Measurements from ENCODE around the gene JOSD2.
A peak's percentile ranks its signal among the peaks of the same experiment; 100 is the strongest.

Gene JOSD2

DNA sequence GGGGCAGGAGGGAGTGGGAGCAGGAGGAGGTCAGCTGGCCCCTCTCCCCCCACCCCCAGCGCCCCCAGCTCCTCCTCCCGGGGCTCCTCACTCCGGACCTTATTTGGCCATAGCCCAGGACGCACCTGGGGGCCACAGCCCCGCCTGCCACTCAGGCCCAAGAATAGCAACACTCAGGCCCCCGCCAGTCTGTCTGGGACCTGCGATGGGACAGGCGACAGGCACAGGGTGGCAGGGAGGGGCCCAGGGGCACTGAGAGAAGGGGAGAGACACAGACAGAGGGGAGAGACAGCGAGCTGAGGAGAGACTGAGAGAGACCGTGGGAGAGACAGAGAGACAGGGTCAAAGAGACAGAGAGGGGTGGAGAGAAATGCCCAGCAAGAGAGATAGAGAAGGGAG lies 10.2 kb downstream of the JOSD2 start:
- DNase-seq: no peak
- intact Hi-C loops (cut with DNase I): no loop called here

DNA sequence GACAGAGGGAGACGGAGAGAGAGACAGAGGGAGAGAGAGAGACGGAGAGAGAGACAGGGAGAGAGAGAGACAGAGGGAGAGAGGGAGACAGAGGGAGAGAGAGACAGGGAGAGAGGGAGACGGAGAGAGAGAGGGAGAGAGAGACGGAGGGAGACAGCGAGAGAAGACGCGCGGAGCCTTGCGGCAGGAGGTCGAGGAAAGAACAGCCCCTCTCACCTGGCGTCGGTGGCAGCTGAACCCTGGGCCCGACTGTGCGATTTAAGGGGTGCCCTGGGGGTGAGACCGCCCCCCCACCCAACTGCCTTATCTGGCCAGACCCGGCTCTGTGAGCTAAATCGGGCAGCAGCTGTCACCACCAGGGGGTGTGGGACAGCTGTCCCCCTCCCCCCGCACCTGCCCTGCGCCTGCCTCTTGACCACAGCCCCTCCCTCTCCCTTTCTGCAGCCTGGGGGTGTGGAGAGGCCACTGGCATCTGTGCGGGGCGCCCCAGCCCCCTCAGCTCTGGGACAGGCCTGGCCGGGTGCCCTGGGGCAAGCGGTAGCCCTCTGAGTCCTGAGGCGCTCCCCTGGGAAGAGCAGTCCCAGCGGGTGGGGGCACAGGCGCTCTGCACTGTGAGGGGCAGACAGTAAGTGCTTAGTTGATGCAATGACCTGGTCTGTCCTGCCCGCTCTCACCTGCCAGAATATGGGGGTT lies 10.8 kb downstream of the JOSD2 start:
- DNase-seq: peak in 30 of 42 donors; percentile 49 to 82 (median 65)
- intact Hi-C loops (cut with DNase I): no loop called here

DNA sequence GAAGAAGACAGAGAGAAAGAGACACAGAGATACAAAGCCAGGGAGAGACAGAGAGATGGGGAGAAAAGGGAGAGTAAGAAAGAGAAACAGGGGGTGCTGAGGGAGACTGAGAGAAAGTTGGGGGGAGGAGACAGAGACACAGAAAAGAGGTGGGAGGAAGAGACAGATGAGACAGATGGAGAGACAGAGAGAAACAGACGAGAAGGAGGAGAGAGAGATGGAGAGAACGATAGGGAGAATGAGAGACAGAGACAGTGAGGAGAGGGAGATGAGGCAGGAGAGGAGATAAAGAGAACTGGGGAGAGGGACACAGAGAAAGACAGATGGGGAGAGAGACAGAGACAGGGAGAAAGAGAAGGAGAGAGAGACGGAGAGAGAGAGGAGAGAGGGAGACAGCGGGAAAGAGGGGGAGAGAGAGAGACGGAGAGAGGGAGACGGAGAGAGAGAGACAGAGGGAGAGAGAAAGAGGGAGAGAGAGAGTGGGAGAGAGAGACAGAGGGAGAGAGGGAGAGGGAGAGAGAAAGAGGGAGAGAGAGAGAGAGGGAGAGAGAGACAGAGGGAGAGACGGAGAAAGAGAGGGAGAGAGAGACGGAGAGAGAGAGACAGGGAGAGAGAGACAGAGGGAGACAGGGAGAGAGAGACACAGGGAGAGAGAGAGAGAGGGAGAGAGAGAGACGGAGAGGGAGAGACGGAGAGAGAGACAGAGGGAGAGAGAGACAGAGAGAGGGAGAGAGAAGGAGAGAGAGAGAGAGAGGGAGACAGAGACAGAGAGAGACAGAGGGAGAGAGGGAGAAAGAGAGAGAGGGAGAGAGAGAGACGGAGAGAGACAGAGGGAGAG lies 12.6 kb downstream of the JOSD2 start:
- DNase-seq: no peak
- intact Hi-C loops (cut with DNase I): no loop called here

DNA sequence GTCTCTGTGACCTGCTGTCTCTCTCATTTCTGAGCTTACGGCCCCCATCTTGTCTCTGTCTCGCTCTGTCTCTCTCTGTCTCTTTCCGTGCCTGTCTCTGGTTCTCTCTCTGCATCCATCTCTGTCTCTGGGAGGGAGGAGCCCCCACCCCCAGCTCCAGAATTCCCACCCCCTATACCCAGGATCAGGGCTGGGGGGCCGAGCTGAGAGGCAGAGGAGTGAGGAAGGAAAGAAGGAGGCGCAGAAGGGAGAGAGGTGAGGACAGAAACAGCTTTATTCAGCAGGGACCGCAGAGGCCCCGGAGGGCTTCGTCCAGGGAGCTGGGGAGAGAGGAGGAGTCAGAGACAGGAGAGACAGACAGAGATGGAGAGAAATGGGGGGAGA lies 14.0 kb downstream of the JOSD2 start:
- no peak for DNase-seq
- intact Hi-C loops (cut with DNase I): no loop called here

DNA sequence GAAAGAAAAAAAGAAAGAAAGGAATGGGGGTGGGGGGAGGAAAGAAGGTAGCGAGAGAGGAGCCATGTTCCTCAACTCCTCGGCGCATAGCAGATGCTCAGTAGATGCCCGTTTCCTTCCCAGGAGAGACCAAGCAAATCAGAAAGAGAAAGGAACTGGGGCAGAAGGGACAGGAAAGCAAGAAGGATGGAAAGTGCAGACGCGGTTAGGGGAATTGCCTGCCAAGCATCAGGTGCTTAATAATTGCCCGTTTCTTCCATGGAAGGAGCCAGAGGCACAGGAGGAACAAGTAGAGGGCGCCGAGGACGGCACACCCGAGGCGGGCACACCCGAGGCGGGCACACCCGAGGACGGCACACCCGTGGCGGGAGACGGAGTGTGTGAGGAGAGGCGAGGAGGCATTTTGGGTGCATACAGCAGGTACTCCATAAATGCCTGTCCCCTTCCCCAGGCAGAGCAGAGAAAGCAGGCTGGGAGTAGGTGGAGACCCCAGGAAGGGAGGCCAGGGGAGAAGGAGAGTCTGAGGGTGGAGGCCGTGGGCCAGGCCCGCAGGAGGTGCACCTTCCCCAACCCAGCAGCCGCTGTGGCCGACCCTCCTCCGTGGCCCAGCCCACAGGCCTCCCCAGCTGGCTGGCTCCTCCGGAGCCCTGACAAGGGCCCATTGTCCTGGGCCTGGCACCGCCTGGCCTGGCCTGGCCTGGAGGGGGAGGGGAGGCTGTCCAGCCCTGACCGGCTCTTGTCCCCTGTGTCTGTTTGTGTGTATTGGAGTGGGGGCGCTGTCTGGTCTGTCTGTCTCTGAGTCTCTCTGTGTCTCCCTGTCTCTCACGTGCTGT lies 14.6 kb downstream of the JOSD2 start:
- intact Hi-C loops (cut with DNase I): no loop called here
- peak; percentile 85 to 98 (median 94) for DNase-seq

DNA sequence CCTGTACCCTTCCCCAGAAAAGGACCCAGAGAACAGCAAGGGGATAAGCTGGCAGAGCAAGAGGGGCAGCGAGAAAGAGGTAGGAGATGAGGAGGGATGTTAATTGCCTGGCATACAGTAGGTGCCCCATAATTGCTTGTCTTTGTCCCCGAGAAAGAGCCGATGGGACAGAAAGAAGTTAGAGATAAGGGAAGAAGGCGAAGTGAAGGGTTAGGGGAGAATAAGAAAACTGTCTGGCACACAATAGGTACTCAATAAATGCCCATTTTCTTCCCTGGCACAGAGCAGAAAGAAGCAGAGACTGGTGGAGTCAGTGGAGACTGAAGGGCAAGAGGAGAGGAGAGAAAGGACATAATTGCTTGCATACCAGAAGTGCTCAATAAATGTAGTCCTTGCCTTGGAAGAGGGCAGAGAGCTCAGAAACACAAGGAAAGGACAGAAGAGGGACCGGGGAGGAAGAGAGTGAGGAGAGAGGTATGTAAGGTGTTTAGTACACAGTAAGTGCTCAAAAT lies 15.9 kb downstream of the JOSD2 start:
- no peak for DNase-seq
- intact Hi-C loops (cut with DNase I): no loop called here

DNA sequence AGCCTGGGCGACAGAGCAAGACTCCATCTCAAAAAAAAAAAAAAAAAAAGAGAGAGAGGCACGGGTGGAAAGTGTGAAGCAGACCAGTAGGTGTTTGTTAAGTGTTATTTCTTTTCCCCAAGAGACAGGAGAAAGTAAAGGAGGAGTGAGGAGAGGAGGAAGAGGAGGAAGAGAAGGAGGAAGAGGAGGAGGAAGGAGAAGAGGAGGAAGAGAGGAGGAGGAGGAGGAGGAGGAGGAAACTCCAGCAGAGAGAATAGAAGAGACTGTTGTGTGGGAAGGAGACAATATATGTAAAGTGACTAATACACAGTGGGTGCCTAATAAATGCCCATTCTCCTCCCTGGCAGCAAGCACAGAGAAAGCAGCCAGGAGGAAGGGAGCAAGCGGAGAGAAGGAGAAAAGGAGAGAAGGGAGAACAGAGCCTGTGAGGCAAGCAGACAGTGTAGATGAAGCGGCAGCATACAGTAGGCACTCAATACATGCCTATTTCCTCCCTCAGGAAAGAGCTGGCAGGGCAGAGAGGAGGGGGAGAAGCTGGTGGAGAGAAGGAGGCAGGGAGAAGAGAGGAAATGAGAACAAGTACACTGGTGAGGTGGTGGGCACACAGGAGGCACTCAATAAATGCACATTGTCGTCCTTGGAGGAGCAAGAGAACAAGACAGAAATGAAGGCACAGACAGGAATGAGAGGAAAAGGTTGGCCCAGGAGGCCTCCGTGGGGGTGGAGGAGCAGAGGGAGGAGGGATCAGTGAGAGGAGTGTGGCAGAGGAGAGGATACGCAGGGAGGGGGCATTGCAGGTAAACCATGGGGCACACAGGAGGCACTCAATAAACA lies 16.6 kb downstream of the JOSD2 start:
- intact Hi-C loops (cut with DNase I): no loop called here
- peak in 1 of 42 donors; percentile 3 for DNase-seq

DNA sequence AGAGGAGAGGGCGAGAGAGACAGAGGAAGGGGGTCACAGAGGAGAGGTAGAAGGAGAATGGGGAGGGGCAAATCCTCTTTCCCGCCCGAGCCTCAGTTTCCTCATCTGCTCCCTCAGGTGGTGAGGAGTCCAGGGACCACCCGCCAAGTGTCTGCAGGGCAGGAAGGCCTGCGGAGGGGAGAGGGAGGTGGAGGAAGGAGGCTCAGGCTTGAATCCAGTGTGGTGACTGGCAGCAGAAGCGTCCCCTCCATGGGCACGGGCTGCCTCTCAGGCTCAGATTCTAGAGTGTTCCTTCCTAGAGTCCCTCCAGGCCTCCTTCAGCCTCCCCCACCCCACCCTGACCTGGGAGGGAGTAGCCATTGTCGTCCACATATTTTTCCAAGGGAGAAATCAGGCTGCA lies 17.8 kb downstream of the JOSD2 start:
- intact Hi-C loops (cut with DNase I): no loop called here
- DNase-seq: peak in 1 of 42 donors; percentile 12

DNA sequence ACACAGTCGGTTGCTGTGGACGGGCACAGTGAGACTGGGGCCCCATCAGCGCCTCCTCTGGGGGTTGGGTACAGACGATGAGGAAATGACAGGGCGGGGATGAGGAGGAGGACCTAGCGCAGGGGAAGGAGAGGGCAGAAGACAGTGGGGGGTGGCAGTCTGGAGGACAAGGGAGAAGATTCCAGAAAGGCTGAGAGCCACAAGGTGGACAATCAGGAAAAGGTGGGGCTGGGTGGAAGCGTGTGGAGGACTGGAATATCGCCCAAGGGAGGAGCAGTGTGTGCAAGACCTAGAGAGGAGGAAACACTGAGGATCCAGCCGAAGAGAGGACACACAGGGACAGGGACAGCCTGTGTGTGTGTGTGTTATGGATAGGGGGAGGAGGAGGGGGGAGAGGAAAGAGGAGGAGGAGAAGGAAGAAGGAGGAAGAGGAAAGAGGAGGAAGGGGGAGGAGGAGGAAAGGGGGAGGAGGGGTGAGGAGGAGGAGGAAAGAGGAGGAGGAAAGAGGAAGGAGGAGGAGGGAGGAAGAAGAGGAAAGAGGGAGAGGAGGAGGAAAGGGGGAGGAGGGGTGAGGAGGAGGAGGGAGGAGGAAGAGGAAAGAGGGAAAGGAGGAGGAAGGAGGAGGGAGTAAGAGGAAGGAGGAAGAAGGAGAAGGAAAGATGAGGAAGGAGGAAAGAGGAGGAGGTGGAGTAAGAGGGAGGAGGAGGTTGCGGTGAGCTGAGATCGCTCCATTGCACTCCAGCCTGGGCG lies 18.5 kb downstream of the JOSD2 start:
- intact Hi-C loops (cut with DNase I): no loop called here
- DNase-seq: peak in 16 of 42 donors; percentile 33 to 75 (median 46)

DNA sequence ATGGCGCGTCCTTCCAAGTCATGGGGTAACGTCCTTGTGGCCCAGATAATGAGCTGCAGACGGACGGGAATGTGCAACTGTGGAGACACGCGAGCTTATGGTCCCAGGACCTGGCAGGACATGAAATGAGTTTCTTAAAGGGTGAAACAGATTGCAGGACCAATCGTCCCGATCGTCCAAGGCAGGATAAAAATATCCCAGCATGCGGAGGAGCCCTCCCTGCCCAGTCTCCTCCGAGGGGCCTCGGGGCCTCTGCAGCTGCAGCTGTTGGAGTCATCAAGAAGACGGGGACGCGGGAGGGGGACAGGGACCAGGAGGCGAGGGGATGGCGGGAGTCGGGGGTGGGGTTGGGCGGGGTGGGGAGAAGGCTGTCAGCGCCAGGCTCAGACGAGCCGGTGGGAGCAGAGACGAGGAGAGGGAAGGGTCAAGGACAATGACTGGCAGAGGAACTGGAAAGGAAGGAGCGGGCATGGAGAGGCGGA lies 20.0 kb downstream of the JOSD2 start:
- DNase-seq: peak in 23 of 42 donors; percentile 30 to 74 (median 57)
- intact Hi-C loops (cut with DNase I): no loop called here

DNA sequence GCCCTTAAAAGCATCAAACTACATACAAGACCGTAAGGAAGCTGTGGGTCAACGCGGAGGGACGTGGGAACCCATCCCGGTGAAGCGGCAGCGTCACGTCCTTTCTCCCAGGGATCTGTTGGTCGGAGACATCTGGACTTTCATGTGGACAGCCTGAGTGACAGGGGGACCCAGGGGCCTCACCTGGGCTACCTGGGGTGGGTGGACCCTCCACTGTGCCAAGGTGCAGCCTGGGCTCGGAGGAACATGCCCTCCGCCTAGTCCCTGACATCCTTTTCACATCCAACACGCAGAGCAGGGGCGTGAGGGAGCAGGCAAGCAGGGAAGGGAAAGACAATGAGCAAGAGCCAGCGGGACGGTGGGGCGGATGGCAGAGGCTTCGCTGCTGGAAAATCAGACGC lies 20.6 kb downstream of the JOSD2 start:
- intact Hi-C loops (cut with DNase I): no loop called here
- peak in 2 of 42 donors; percentile 34 to 54 for DNase-seq

DNA sequence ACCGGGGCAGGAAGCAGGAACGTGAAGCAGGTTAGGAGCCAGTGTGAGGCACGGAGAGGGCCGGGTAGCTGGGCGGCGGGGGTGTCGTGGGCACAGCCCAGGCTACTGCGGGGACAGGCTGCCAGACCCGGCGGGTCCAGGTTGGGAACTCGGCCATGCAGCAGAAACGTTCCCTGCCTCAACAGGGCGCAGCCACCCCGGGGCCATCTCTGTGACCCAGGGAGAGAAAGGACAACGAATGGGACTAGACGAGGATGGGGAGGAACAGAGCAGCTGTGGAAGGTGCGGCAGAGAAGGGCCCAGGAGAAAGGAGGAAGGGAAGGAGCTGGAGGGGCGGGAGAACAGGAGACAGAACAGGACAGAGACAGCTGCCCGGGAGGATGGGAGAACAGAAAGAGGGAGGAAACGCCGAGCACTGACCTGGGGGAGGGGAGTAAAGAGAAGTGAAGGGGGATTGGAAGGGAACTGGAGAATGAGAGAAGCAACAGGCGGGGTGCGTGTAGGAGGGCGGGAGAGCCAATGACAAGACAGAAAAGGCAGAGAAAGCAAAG lies 21.5 kb downstream of the JOSD2 start:
- intact Hi-C loops (cut with DNase I): no loop called here

DNA sequence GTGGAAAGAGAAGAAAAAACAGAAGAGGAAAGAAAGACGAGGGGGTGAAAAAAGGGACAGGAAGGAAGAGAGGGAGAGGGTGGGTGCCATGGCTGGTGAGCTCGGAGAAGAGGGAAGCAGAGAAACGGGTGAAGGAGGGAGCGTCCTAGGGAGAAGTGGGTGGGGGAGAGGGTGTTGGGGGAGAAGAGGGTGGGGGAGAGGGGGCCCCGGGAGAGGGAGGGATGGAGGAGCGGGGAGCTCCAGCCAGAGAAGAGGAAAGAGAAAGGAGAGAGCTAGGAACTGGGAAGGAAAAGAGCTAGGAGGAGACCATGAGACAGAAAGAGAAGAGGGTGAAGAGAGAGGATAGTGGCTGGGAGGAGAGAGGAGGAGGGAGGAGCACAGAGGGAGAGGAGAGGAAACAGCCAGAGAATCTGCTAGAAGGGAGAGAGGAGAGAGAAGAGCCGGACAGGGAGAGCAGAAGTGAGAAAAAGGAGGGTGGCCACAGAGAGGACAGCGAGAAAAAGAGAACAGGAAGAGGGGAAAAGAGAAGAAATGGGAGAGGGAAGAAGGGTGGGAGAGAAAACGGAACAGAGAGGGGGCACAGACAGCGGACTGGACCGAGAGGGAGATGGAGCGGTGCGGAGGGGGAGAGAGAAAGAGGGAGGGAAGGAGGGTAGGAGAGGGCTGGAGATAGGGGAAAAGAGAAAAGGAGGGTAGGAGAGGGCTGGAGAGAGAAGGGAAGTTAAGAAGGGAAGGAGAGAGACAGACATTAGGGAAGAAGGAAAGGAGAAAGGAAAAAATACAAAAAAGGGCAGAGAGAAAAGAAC lies 22.4 kb downstream of the JOSD2 start:
- DNase-seq: peak in 2 of 42 donors; percentile 18 to 22
- intact Hi-C loops (cut with DNase I): no loop called here

More for the DNA sequence above, 21.5 kb downstream of the JOSD2 start:
- peak in 10 of 42 donors; percentile 14 to 66 (median 36) for DNase-seq

DNA sequence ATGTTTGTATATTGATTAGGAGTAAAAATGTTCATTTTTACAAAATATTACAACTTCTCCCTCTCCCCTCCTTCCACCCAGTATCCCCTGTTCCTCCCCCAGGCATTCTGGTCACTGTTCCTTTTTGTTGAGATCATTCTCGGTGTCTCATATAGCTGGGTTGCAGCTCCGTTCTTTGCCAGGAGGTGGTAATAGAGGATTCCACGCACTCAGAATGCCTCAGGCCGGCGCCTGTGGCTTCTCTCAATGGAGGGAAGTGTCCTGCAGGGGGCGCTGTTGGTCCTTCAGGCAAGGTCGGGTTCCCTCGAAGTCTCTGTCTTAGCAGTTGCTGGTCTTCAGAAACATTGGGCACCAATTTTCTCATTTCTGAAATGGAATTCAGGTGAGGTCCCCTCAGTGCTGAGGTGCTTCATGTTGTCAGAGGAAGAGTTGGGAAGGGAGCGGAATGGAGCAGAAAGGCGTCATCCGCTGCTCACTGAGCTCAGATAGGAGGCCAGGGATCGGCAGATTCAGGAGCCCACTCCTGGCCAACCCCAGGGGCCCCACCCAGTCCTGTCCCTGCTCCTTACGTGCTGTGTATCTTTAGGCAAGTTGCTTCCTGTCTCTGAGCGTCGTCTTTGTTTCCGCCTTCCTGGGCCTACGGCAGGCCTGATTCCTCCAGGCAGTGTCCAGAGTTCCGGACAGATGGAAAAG lies 24.0 kb downstream of the JOSD2 start:
- intact Hi-C loops (cut with DNase I): no loop called here
- peak in 16 of 42 donors; percentile 18 to 84 (median 48) for DNase-seq

DNA sequence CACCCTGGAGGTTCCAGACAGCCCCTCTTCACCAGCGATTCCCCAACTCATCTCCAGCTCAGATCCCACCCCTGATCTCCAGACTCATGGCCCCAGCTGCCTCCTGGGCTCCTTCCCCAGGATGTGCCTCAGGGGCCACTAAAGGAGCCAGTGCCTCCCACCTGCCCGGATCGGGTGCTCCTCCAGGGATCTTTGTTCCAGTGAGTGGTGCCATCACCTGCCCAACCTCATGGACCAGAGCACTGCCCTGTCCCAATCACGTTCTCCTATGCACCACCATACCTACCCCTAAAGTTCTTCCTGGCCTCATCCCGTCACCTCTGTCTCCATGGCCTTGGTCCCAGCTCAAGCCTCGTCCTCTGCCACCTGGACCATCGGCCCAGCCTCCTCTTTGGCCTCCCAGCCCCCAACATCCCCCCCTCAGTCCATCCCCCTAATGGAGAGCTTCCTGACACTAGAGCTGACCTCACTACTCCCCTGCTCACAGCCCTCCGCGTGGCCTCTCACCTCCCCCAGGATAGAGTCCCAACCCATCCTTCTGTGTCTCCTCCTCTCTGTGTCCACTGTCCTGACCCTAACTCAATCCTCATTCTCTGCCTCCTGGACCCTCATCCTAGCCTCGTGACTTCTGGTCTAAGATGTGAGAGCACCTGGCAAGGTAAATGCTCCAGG lies 25.6 kb downstream of the JOSD2 start:
- peak in 1 of 42 donors; percentile 28 for DNase-seq

More for the DNA sequence above, 25.6 kb downstream of the JOSD2 start:
- intact Hi-C loops (cut with DNase I): no loop called here
